GM19468 (cell line): ENCODE measurements around the gene DLGAP1.

Experiments used
- ATAC-seq: cut with Tn5 transposase; IDR thresholded peaks from one replicate; pipeline ENCODE4 v1.9.1; 2021; ENCODE audit warnings: mild to moderate bottlenecking, moderate library complexity, moderate number of reproducible peaks; ENCODE audit not compliant: unreplicated experiment; ENCODE audit errors: extremely low read depth

DLGAP1 gene

DNA sequence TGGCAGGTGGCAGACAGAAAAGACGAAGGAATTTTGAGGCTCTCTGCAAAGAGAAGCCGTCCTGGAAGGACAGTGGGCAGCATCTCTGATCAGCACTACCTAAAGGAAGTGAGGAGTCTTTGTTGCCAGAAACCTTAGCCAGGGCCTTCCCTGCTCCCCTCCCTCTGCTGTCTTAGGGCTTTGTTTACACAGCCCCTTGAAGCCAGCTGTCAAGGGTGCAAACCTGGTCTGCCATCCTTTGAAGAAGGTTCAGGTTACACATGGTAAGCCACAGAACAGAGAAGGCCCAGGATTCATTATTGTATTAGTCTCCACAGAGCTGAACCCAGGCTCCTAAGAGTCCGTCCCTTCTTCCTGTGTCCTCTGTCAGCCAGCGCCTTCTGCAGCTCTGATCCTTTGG lies 648.5 kb downstream of the DLGAP1 start:
- ATAC-seq = no peak

GRCh38 chr18:3804336-3804735 lies 650.8 kb downstream of the DLGAP1 start:
- no peak for ATAC-seq

DNA sequence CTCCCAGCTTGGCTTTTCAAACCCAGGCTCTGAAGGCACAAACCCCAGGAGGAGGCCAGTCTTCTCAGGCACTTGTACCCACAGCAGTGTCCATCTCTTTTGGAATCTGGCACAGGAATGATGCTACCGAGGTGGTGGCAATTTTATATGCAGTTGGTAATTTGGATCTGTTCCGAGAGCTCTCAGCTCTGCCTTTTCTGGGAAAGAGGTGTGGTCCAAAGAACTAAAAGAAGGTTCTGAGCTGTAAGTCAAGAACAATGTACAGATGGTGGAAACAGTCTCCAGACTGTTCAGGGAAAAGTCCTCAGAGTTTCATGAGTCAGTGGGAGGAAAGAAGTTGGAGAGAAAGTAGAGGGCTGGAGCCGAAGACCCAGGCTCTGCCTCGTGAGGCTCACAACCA lies 651.8 kb downstream of the DLGAP1 start:
- ATAC-seq = no peak

DNA sequence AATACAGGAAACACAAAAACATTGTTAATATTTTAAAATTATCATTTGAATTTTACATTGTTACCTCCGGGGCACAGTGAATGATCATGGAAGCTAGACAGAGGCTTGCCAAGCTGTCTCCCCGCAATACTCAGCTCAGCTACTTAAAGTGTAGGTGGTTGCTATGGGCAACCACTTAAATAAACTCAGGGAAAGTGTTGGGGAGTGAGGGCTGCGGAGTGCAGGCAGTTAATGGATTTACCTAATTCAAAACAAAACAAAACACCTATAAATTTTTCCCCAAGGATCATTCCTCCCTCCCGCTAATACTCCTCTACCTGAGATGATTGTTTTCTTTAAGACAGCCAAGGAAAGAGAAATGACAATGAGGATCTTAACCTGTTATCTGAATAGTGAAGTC lies 655.6 kb downstream of the DLGAP1 start:
- no peak for ATAC-seq

- no peak for ATAC-seq
Measured at GRCh38 chr18:3798032-3798431, 657.1 kb downstream of the DLGAP1 start.

DNA sequence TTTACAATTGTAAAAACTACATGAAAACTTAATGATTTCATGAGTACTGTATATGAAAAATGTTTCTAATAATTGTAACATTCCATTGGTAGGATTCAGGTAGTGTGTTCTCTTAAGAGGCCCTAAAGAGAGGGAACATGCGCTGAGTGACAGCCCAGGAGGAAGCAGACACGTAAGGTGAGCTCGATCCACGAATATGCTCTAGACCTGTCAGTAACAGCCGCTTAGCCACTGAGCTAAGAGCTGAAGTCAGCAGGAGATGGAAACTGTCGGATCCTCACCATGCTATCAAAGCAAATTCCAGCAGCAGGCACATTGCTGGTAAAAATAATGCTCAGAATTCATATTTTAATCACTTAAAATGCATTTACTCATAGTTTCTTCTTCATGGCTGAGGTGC lies 658.7 kb downstream of the DLGAP1 start:
- ATAC-seq = no peak

GRCh38 chr18:3794537-3795348 lies 660.4 kb downstream of the DLGAP1 start:
- no peak for ATAC-seq

- ATAC-seq = no peak
Measured at GRCh38 chr18:3793545-3793944, 661.6 kb downstream of the DLGAP1 start.

- ATAC-seq = no peak
Measured at GRCh38 chr18:3793111-3793510, 662.0 kb downstream of the DLGAP1 start.

GRCh38 chr18:3792711-3793110 lies 662.4 kb downstream of the DLGAP1 start:
- no peak for ATAC-seq

DNA sequence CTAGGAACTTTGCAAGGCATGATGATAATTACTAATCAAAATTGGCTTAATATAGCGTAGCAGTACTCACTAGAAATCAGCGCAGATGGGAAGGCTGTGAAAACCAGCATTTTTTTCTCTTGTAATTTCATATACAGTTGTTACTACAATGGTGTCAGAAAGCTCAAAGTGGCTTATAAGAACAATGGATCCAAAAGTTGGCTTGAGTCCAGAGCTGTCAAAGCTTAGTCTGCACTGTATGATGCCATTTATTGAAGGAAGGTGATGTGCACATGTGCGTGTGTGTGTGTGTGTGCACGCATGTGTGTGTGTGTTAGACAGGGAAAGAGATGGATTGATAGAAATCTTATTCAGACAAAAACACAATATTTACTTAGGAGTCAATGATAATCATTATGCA lies 663.9 kb downstream of the DLGAP1 start:
- ATAC-seq = no peak

- no peak for ATAC-seq
Measured at GRCh38 chr18:3790703-3791102, 664.4 kb downstream of the DLGAP1 start.

GRCh38 chr18:3789525-3789924 lies 665.6 kb downstream of the DLGAP1 start:
- no peak for ATAC-seq

- no peak for ATAC-seq
Measured at GRCh38 chr18:3784949-3785348, 670.2 kb downstream of the DLGAP1 start.

DNA sequence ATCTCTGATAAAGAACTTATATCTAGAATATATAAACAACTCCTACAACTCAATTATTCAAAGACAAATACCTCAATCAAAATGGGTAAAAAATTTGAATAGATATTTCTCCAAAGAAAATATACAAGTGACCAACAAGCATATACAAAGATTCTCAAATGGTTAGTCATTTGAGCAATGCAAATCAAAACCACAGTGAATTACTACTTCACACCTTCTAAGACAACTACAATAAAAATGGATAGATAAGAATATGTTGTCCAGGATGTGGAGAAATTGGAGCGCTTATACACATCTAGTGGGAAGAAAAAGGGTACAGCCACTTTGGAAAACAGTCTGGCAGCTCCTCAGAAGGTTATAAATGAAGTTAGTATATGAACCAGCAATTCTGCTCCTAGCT lies 672.2 kb downstream of the DLGAP1 start:
- no peak for ATAC-seq

- ATAC-seq = no peak
Measured at GRCh38 chr18:3777719-3778118, 677.4 kb downstream of the DLGAP1 start.

DNA sequence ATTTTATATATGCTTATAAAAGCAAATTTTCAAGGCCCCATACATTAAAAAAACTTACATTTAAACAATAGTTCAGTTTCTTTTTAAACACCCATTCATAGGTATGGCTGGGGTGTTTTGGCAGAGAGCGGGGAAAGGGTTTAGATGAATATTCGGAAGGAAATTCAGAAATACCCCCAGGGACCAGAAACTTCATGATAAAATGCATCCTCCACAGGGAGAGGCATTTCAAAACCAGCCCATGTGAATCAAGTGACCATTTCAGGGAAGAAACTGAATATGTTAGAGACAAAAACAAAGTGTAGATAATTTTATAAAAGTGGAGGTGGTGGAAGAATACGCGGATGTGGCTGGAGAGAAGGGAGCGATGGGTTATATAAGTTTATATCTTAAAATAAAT lies 678.0 kb downstream of the DLGAP1 start:
- ATAC-seq = no peak

DNA sequence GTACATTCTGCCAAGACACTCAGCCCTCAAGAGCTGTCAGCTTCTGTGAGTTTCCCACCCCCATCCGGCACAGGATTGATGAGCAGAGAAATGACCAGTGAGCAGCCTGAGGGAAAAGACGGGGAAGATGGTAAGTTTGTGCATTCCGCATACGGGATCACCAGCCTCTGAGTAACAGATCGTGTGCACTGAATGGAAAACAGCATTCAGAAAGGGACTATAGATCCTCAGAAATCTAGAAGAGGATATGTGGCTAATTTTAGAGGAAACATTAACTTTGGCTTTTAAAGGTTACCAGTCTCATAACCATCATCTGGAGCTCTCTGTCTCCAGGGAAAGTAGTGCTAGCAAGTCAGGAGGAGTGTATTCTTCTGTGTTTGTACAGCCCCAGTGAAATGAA lies 679.1 kb downstream of the DLGAP1 start:
- no peak for ATAC-seq

GRCh38 chr18:3773303-3773702 lies 681.8 kb downstream of the DLGAP1 start:
- ATAC-seq = no peak

GRCh38 chr18:3771121-3771971 lies 683.8 kb downstream of the DLGAP1 start:
- ATAC-seq = peak; percentile 90

- no peak for ATAC-seq
Measured at GRCh38 chr18:3761266-3761665, 693.8 kb downstream of the DLGAP1 start.
